ENCODE measurements around the gene TBC1D22A.
A peak's percentile ranks its signal among the peaks of the same experiment; 100 is the strongest.

The TBC1D22A gene

GRCh38 chr22:46958191-46958590 lies 195.7 kb downstream of the TBC1D22A start:
- DNase-seq (ENCODE audit: low spot score), result no peak

GRCh38 chr22:46958658-46959057 lies 196.2 kb downstream of the TBC1D22A start:
- no peak for DNase-seq (ENCODE audit: low spot score)

DNA sequence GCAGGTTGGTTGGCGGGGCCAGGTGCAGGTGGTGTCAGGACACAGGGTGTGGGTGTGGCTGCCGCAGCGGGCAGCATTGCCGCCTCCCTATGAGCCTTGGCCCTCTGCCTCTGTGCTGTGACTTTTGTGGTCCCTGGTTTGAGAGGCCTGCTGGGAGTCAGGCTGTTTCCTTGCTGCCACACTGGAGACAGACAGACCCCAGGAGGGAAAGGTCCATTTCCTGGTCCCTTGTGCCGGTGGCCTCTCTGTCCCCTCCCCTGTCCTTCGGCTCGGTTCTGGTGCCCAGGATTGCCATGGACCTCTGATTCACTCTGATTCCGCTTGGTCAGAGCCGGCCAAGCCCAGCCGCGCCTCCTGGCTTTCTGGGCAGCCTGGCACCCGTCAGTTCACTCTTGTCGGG lies 196.9 kb downstream of the TBC1D22A start:
- no peak for DNase-seq (ENCODE audit: low spot score)

GRCh38 chr22:46961591-46962295 lies 199.3 kb downstream of the TBC1D22A start:
- no peak for DNase-seq (ENCODE audit: low spot score)

GRCh38 chr22:46962406-46962805 lies 200.0 kb downstream of the TBC1D22A start:
- no peak for DNase-seq (ENCODE audit: low spot score)

- DNase-seq (ENCODE audit: low spot score), result no peak
These were observed 201.5 kb downstream of the TBC1D22A start for GRCh38 chr22:46963672-46964545.

GRCh38 chr22:46964773-46965550 lies 202.5 kb downstream of the TBC1D22A start:
- DNase-seq (ENCODE audit: low spot score), result no peak

- DNase-seq (ENCODE audit: low spot score), result peak; percentile 84
These were observed 203.4 kb downstream of the TBC1D22A start for GRCh38 chr22:46965555-46966494.

DNA sequence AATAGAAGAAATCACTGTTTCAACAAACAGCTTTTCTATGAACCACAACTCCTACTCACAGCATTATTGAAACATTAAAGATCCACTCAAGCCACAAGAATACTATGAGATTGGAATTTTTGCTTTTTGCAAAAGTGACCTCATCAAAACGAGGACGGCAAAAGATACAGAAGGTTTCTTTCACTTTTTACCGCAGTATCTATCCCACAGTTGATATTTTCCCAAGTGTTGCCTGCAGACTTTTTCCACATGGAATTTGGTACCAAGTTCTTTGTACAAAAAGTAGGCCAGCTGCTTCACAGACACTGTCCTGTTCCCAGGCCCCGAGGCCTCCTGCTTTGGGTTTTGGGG lies 204.0 kb downstream of the TBC1D22A start:
- DNase-seq (ENCODE audit: low spot score), result no peak

DNA sequence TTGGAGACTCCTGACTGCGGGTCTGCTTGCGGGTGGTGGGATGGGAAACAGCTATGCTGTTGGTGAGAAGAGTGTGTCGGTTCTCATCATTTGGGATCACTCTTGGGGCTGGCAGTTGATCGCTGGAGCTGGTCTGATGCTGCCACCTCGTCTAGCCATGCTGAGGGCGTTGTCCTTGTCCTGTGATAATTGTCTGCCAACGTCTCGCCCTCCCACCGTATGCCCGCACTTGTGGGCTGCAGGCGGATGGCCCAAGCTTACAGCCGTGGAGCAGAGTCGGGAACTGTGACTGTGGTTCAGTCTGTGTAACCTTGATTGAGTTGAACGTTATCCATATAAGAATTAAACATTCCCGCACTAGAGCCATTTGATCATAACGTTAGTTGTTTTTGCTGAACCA lies 204.4 kb downstream of the TBC1D22A start:
- DNase-seq (ENCODE audit: low spot score), result no peak

DNA sequence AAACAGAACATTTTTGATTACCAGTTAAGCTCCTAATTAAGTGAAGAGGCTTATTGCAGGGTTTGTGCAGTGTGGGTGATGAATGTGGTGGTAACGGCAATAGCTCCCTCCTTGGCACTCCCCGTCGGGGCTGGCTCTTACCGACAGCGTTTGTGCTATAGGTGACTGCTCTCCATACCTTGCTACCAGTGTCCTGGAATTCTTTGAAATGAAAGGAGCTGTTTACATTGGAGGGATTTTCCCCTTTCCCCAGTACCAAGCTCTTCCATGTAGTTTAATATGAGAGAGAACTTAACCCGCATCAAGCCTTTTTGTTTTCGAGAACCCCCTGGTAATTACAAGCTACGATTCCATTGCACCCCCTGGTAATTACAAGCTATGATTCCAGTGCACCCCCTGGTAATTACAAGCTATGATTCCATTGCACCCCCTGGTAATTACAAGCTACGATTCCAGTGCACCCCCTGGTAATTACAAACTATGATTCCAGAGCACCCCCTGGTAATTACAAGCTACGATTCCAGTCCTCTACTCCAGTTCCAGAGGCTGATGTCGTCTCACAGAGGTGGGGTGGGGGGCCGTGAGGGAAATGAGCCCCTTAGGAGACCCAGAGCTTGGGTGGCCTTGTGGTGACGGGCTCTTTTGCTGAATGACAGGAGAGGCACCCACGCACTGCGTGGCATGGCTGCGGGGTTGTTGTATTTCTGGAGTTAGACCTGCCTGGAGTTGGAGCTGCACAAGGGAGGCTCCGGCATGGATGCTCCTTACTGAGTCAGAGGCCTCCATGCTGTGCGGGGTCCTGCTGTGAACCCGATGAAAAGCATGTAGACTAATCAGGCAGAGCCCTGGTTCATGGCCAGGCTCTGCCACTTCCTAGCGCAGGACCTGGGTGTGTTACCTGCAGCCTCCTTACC lies 205.3 kb downstream of the TBC1D22A start:
- no peak for DNase-seq (ENCODE audit: low spot score)

- DNase-seq (ENCODE audit: low spot score), result no peak
These were observed 205.9 kb downstream of the TBC1D22A start for GRCh38 chr22:46968359-46968740.

GRCh38 chr22:46968848-46969247 lies 206.4 kb downstream of the TBC1D22A start:
- no peak for DNase-seq (ENCODE audit: low spot score)

DNA sequence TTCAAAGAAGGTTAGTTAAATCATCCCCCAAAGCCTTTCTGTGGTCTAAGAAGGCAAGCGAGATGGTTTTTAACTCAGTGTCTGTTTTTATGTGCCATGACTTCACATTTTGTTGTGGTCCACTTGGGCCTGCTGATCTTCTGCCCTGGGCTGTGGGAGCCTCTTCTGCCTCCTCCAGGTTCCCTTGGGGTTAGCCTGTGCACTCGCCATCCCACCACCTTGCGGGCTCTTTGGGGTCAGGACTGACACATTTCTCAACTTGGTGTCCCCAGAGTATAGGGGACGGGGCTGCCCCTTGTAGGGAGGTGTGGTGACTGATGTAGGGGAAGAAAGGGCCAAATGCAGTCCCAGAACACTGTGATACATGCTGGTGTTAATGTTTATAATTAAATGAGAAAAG lies 207.0 kb downstream of the TBC1D22A start:
- no peak for DNase-seq (ENCODE audit: low spot score)

- DNase-seq (ENCODE audit: low spot score), result no peak
These were observed 207.5 kb downstream of the TBC1D22A start for GRCh38 chr22:46969961-46970360.

DNA sequence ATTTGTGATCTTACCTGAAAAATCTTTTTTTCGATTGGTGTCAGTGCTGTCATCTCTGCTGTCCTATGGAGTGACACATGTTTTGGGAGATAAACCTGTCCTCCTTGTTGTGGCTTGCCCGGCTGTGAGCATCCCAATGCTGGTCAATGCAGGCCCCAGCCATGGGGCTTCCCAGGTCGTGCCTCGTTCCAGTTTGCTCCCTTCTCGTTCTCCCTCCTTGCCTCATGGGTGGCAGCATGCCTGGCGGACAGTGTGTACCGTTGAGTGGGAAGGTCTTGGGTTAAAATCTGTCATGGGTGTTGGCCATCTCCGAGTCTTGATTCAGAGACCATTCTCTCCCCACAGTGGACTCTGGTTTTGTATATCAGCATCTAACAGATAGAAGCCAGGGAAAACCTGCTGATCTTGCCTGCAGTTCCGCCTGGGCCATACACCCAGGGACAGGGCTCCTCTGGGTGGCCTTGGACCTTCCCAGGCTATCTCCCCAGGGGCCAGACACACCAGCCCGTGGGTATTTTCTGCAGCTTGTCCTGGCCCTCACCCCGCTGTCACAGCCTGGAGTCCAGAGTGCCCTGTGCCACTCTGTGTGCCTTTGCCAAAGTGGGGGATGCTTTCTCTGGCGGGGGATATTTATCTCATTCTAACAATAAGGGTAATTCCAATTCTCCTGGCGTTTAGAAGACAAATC lies 208.1 kb downstream of the TBC1D22A start:
- DNase-seq (ENCODE audit: low spot score), result no peak

- DNase-seq (ENCODE audit: low spot score), result no peak
These were observed 208.8 kb downstream of the TBC1D22A start for GRCh38 chr22:46971099-46971763.

- DNase-seq (ENCODE audit: low spot score), result no peak
These were observed 209.3 kb downstream of the TBC1D22A start for GRCh38 chr22:46971764-46972125.

GRCh38 chr22:46972256-46972655 lies 209.8 kb downstream of the TBC1D22A start:
- DNase-seq (ENCODE audit: low spot score), result no peak

All from COLO829 (cell line).